Vagina (tissue), 2 donors: ENCODE measurements around the gene SDK2. TPM values are rescaled to one million over a fixed set of nuclear protein-coding genes. Genes with fewer than 3 reads are reported as not detected.

Experiments used
- DNase-seq, 2 donors: peaks; one replicate each; pipeline ENCODE4 v3.0.0-alpha.2; 2017; ENCODE audit errors: extremely low spot score in 2 of 2
- H3K27ac ChIP-seq: fragments of 200-600 bp; sonication (generic); one replicate; pipeline ENCODE4 v1.5.1; 2019
- H3K27me3 ChIP-seq: fragments of 200-600 bp; sonication (generic); one replicate; pipeline ENCODE4 v1.5.1; 2019
- H3K36me3 ChIP-seq, 2 donors: fragments of 200-600 bp; sonication (generic); one replicate each; pipeline ENCODE4 v1.5.1; 2017 to 2019
- H3K4me1 ChIP-seq: fragments of 200-600 bp; sonication (generic); one replicate; pipeline ENCODE4 v1.5.1; 2019
- H3K4me3 ChIP-seq, 2 donors: fragments of 200-600 bp; sonication (generic); 1 replicate in 1 of 2; 2 replicates in 1 of 2; pipeline ENCODE4 v1.5.1; 2016 to 2019
- H3K9me3 ChIP-seq: fragments of 200-600 bp; sonication (generic); one replicate; pipeline ENCODE4 v1.5.1; 2019
- POLR2A ChIP-seq, 2 donors: fragments of 450-650 bp; IDR thresholded peaks; one replicate each; pipeline ENCODE4 v1.6.1; 2017; ENCODE audit warnings: antibody characterized with exemption in 2 of 2, mild to moderate bottlenecking in 2 of 2, moderate library complexity in 2 of 2
- POLR2AphosphoS5 ChIP-seq, 2 donors: sonication (generic); formaldehyde crosslinking; IDR thresholded peaks; one replicate each; pipeline ENCODE4 v1.9.0; 2017; ENCODE audit warnings: antibody characterized with exemption in 2 of 2, mild to moderate bottlenecking in 2 of 2, low read depth in 1 of 2; ENCODE audit not compliant: insufficient read depth in 1 of 2
- intact Hi-C: fragments of 100-400 bp; cut with DNase I; formaldehyde crosslinking; loops from one replicate; pipeline ENCODE4 v1.15.1; 2023
- total RNA-seq: library from RNA; depleted of rRNA; stranded (reverse); fragments of >200 nt; gene quantifications from one replicate; pipeline ENCODE4 v1.2.3, GENCODE V29; 2016
- TF ChIP-seq, protein P1 (sequence below), 3 experiments: fragments of 450-650 bp in 2 of 3; fragments of 200-600 bp in 1 of 3; sonication (generic) in 1 of 3; IDR thresholded peaks; one replicate each; pipeline ENCODE4 v1.5.1; 2017 to 2019; ENCODE audit warnings: antibody characterized with exemption in 3 of 3, mild to moderate bottlenecking in 2 of 3, moderate library complexity in 2 of 3

Gene SDK2
- total RNA-seq, 1 donor from 2014 or later, result 1.7 TPM

DNA sequence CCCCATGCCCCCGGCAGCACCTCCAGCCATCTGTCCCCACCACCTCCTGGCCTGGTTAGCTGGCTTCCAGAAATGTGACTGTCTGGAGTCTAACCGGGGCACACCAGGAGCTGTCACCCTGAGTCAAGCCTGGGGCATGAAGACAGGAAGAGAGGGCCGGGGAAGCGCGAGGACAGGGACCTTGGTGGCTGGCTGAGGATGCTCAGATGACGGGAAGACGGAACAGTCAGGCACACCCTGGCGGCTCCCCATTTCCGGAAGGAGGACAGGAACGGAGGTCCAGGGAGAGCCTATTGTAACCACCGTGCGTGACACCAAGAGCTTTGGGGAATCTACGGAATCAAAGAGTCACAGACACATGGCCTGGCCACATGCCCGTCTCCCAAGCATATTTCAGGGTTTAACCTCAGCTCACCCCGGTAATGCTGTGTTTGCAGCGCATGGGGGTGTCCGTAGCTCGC lies 51.7 kb downstream of the SDK2 start:
- Histone ChIP-seq H3K4me3 (no peak overlapping the region), H3K4me1 (no peaks in the 10 kb centered on the region), H3K36me3 (no peaks in the 10 kb centered on the region), H3K27ac (no peak overlapping the region), H3K9me3 (no peaks in the 10 kb centered on the region), H3K27me3 (no peaks in the 10 kb centered on the region)
- DNase-seq, result no peak
- TF ChIP-seq, protein P1, sequence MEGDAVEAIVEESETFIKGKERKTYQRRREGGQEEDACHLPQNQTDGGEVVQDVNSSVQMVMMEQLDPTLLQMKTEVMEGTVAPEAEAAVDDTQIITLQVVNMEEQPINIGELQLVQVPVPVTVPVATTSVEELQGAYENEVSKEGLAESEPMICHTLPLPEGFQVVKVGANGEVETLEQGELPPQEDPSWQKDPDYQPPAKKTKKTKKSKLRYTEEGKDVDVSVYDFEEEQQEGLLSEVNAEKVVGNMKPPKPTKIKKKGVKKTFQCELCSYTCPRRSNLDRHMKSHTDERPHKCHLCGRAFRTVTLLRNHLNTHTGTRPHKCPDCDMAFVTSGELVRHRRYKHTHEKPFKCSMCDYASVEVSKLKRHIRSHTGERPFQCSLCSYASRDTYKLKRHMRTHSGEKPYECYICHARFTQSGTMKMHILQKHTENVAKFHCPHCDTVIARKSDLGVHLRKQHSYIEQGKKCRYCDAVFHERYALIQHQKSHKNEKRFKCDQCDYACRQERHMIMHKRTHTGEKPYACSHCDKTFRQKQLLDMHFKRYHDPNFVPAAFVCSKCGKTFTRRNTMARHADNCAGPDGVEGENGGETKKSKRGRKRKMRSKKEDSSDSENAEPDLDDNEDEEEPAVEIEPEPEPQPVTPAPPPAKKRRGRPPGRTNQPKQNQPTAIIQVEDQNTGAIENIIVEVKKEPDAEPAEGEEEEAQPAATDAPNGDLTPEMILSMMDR (IDR thresholded peaks at IDR 0.05), result no peak
- no peak for TF ChIP-seq POLR2A (IDR thresholded peaks at IDR 0.05)
- TF ChIP-seq POLR2AphosphoS5 (IDR thresholded peaks at IDR 0.05; ENCODE audit: insufficient read depth in 1 of 2, low read depth in 1 of 2), result no peak
- intact Hi-C loops, result no loop called here

DNA sequence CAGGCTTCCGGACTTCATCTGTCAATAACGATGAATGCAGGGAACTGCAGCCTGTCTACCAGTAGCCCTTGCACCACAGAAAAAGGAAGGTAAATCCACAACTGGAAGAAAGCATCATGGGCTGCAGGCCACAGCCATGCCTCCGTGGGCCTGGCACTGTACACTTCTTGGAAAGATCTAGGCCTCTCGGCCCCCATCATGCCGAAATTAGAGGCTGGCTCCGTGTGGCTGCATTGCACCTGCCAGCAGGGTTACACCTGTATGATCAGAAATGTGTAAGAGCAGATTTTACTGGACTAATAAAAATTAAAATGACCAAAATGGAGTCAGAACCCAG lies 52.2 kb downstream of the SDK2 start:
- DNase-seq, result no peak
- Histone ChIP-seq H3K27ac (no peak overlapping the region), H3K36me3 (no peaks in the 10 kb centered on the region), H3K27me3 (no peaks in the 10 kb centered on the region), H3K4me1 (no peaks in the 10 kb centered on the region), H3K4me3 (no peak overlapping the region), H3K9me3 (no peaks in the 10 kb centered on the region)
- intact Hi-C loops, result no loop called here
- TF ChIP-seq POLR2AphosphoS5 (IDR thresholded peaks at IDR 0.05; ENCODE audit: insufficient read depth in 1 of 2, low read depth in 1 of 2) (no peak), POLR2A (IDR thresholded peaks at IDR 0.05) (no peak)
- TF ChIP-seq, protein P1 (IDR thresholded peaks at IDR 0.05), result no peak

DNA sequence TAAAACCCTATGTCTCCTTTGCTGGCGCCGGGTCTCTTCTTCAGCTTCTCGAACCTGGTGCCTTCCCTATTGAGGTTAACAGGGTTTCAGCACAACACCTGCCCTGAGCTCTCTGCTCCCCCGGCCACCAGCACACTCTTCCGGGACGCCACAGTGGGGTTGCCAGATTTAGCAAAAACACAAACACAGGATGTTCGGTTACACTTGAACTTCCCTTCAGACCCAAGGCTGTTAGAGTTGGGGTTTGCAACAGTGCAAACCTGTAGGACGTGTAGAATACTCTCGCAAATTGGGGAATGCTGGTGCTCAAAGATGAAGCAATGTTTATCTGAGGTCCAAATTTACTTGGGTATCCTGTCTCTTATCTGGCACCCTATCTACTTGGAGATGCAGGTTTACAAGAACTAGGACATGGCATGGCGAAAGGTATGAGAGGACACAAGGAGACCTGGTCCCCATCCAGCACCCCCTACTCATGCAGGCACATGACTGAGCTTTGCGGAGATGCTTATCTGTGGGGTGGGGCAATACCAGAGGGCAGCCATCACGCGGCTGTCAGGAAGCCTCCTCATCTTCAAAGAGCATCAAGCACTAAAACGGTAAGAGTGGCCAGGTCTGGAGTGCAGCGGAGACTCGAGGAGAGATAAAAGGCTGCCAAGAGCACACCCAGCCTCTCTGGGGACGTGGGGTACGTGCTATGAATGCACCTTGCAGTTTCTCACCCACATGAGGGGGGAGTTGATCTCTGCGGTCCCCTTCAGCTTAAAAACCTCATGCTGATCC lies 52.8 kb downstream of the SDK2 start:
- H3K9me3 ChIP-seq, result no peaks in the 10 kb centered on the region
- no peak overlapping the region for H3K27ac ChIP-seq
- intact Hi-C loops, result no loop called here
- no peaks in the 10 kb centered on the region for H3K27me3 ChIP-seq
- no peak for DNase-seq
- no peak for TF ChIP-seq POLR2A (IDR thresholded peaks at IDR 0.05)
- TF ChIP-seq POLR2AphosphoS5 (IDR thresholded peaks at IDR 0.05; ENCODE audit: insufficient read depth in 1 of 2, low read depth in 1 of 2), result no peak
- TF ChIP-seq, protein P1 (IDR thresholded peaks at IDR 0.05), result no peak
- no peaks in the 10 kb centered on the region for H3K36me3 ChIP-seq
- H3K4me3 ChIP-seq, result no peak overlapping the region
- H3K4me1 ChIP-seq, result no peaks in the 10 kb centered on the region

DNA sequence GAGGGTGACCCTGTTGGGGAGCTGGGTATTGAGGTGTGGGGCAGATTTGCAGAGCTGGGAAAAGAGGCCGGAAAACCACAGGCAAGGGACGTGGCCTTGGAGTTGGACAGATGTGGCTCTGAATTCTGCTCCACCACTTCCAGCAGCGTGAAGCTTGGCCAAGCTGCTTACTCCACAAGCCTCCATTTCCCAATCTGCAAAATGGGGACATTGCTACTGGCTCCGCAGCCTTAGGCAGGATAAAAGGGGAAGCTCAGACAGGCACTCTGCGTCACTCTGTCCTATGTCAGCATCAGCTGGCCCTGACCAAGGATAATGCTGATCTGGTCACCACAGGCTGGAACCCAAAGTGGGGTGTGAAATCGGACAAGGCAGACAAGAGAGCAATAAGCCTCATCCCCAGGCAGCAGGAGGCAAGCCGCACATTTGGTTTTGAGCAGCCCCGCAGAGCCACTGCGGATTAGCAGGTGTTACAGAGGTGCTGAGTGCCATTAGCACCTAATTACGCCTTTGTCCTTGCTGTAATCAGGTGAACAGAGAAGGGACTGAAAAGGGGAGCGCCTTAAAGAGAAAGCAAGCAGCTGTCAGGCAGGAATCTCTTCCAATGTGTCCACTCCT lies 54.8 kb downstream of the SDK2 start:
- Histone ChIP-seq H3K4me3 (no peak overlapping the region), H3K27me3 (no peaks in the 10 kb centered on the region), H3K4me1 (no peaks in the 10 kb centered on the region), H3K27ac (no peak overlapping the region), H3K36me3 (no peaks in the 10 kb centered on the region), H3K9me3 (no peaks in the 10 kb centered on the region)
- intact Hi-C loops, result no loop called here
- DNase-seq, result no peak
- TF ChIP-seq, protein P1 (IDR thresholded peaks at IDR 0.05), result no peak
- TF ChIP-seq POLR2AphosphoS5 (IDR thresholded peaks at IDR 0.05; ENCODE audit: insufficient read depth in 1 of 2, low read depth in 1 of 2) (no peak), POLR2A (IDR thresholded peaks at IDR 0.05) (no peak)

DNA sequence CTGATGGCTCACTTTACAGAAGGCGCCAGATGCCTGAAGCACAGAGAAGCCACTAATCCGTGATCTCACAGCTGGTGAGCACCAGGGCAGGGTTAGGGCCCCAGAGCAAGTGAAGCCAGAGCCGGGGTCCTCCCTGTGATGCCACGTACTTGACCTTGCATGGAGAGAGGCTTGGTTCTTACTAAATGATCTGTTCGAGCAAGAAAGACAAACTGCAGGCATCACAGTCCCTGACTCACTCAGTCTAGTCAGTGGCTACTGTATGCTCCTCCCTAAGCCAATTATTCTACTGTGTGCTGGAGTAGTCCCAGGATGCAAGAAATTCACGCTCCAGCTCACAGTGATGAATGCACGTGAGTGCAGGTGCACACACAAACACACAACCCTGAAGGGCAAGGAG lies 55.4 kb downstream of the SDK2 start:
- H3K36me3 ChIP-seq, result no peaks in the 10 kb centered on the region
- no peaks in the 10 kb centered on the region for H3K27me3 ChIP-seq
- no peak for DNase-seq
- H3K27ac ChIP-seq, result no peak overlapping the region
- intact Hi-C loops, result no loop called here
- H3K4me1 ChIP-seq, result no peaks in the 10 kb centered on the region
- H3K9me3 ChIP-seq, result no peaks in the 10 kb centered on the region
- TF ChIP-seq, protein P1 (IDR thresholded peaks at IDR 0.05), result no peak
- TF ChIP-seq POLR2A (IDR thresholded peaks at IDR 0.05), result no peak
- no peak for TF ChIP-seq POLR2AphosphoS5 (IDR thresholded peaks at IDR 0.05; ENCODE audit: insufficient read depth in 1 of 2, low read depth in 1 of 2)
- no peak overlapping the region for H3K4me3 ChIP-seq
